Testis (tissue), 3 donors: ENCODE results near the gene SLC52A1. TPM values are rescaled to one million over a fixed set of nuclear protein-coding genes. Genes with fewer than 3 reads are reported as not detected.

Experiments
- DNase-seq: peaks from one replicate; pipeline ENCODE4 v3.0.0-alpha.2; 2019
- H3K27ac ChIP-seq, 2 donors: fragments of 200-600 bp; sonication (generic); one replicate each; pipeline ENCODE4 v1.5.1; 2019
- H3K27me3 ChIP-seq: fragments of 200-600 bp; sonication (generic); one replicate; pipeline ENCODE4 v1.5.1; 2019
- H3K36me3 ChIP-seq: fragments of 200-600 bp; sonication (generic); one replicate; pipeline ENCODE4 v1.5.1; 2017; ENCODE audit warnings: low read depth; ENCODE audit errors: missing control alignments
- H3K4me1 ChIP-seq: fragments of 200-600 bp; sonication (generic); one replicate; pipeline ENCODE4 v1.5.1; 2019
- H3K4me3 ChIP-seq, 2 donors: fragments of 200-600 bp; sonication (generic); one replicate each; pipeline ENCODE4 v1.5.1; 2017 to 2019
- H3K9me3 ChIP-seq: fragments of 200-600 bp; sonication (generic); one replicate; pipeline ENCODE4 v1.5.1; 2017
- CTCF ChIP-seq, 3 experiments: fragments of 450-650 bp in 2 of 3; fragments of 200-600 bp in 1 of 3; sonication (generic) in 1 of 3; IDR thresholded peaks; one replicate each; pipeline ENCODE4 v1.5.1; 2016 to 2019; ENCODE audit warnings: antibody characterized with exemption in 3 of 3, mild to moderate bottlenecking in 2 of 3, moderate library complexity in 1 of 3
- POLR2A ChIP-seq: fragments of 450-650 bp; IDR thresholded peaks from one replicate; pipeline ENCODE4 v1.6.1; 2017; ENCODE audit warnings: antibody characterized with exemption, mild to moderate bottlenecking, moderate library complexity
- WGBS, 2 donors: methylation state at CpG; one replicate each; pipeline ENCODE4 v1.1.5; 2018; 5-methylcytosine and 5-hydroxymethylcytosine counted together
- intact Hi-C: fragments of 100-400 bp; cut with DNase I; formaldehyde crosslinking; loops from one replicate; pipeline ENCODE4 v1.15.1; 2023; ENCODE audit warnings: low total_unique reads
- polyA plus RNA-seq: library from polyadenylated mRNA; stranded (reverse); fragments of 350-450 nt; fragmentation: Illumina TruSeq; extraction: RNeasy Lipid Tissue Mini Kit (QIAGEN cat#74804); gene quantifications from one replicate; pipeline ENCODE4 v1.2.3, GENCODE V29; 2014; ENCODE audit warnings: low read depth, low replicate concordance; ENCODE audit not compliant: insufficient read depth
- total RNA-seq, 2 donors: library from RNA; depleted of rRNA; stranded (reverse); fragments of >200 nt; gene quantifications; one replicate each; pipeline ENCODE4 v1.2.3, GENCODE V29; 2016

The SLC52A1 gene
- total and polyA plus RNA-seq, 3 donors from 2014 or later, result 0.50 to 1.7 (median 0.99) TPM

DNA sequence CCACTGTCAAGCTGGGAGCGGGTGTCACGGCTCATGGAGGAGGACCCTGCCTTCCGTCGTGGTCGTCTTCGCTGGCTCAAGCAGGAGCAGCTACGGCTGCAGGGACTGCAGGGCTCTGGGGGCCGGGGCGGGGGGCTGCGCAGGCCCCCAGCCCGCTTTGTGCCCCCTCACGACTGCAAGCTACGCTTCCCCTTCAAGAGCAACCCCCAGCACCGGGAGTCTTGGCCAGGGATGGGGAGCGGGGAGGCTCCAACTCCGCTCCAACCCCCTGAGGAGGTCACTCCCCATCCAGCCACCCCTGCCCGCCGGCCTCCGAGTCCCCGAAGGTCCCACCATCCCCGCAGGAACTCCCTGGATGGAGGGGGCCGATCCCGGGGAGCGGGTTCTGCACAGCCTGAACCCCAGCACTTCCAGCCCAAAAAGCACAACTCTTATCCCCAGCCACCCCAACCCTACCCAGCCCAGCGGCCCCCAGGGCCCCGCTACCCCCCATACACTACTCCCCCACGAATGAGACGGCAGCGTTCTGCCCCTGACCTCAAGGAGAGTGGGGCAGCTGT is 11.6 kb downstream of the SLC52A1 start:
- 89 to 92% methylated on average over 25 to 29 of the region's 29 CpGs for WGBS, 2 donors
- DNase-seq, result no peak
- no peaks in the 10 kb centered on the region for H3K36me3 ChIP-seq
- H3K4me1 ChIP-seq, result no peaks in the 10 kb centered on the region
- no peak overlapping the region for H3K27ac ChIP-seq
- H3K4me3 ChIP-seq, result no peak overlapping the region
- H3K27me3 ChIP-seq, result no peaks in the 10 kb centered on the region
- H3K9me3 ChIP-seq, result no peaks in the 10 kb centered on the region
- TF ChIP-seq CTCF (IDR thresholded peaks at IDR 0.05) (no peak), POLR2A (no peak)
- intact Hi-C loops, result no loop called here

- Histone ChIP-seq H3K4me1 (no peaks in the 10 kb centered on the region), H3K4me3 (no peak overlapping the region), H3K27ac (no peak overlapping the region), H3K9me3 (no peaks in the 10 kb centered on the region), H3K27me3 (no peaks in the 10 kb centered on the region), H3K36me3 (no peaks in the 10 kb centered on the region)
- WGBS, 2 donors, result 96% methylated on average over 30 of the region's 30 CpGs; no CpG with 5 or more reads in 1 of the 2 donors
- DNase-seq, result no peak
- intact Hi-C loops, result no loop called here
- no peak for TF ChIP-seq POLR2A
- TF ChIP-seq CTCF (IDR thresholded peaks at IDR 0.05), result no peak
These were observed 13.0 kb downstream of the SLC52A1 start for GRCh38 chr17:5022171-5022711.

DNA sequence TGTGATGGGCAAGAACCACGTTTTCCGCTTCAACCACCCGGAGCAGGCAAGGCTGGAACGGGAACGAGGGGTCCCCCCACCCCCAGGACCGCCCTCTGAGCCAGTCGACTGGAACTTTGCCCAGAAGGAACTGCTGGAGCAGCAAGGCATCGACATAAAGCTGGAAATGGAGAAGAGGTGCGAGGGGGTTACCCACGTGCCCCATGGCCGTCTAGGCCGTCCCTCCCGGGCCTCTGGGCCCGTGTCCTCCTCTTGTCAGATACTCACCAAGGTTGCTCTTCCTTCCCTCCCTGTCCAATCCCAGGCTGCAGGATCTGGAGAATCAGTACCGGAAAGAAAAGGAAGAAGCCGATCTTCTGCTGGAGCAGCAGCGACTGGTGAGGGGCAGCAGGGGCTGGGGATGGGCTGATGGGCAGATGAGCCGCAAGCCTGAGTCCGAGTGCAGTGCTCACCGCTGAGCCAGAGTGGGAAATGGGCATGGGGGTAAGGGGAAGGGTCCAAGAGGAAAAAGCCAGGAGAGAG is 14.7 kb downstream of the SLC52A1 start:
- H3K4me3 ChIP-seq, result no peak overlapping the region
- DNase-seq, result no peak
- H3K27ac ChIP-seq, result no peak overlapping the region
- TF ChIP-seq POLR2A, result no peak
- TF ChIP-seq CTCF (IDR thresholded peaks at IDR 0.05), result no peak
- H3K36me3 ChIP-seq, result no peaks in the 10 kb centered on the region
- intact Hi-C loops, result no loop called here
- 85 to 90% methylated on average over 12 to 20 of the region's 20 CpGs for WGBS, 2 donors
- H3K27me3 ChIP-seq, result no peaks in the 10 kb centered on the region
- H3K4me1 ChIP-seq, result no peaks in the 10 kb centered on the region
- H3K9me3 ChIP-seq, result no peaks in the 10 kb centered on the region

DNA sequence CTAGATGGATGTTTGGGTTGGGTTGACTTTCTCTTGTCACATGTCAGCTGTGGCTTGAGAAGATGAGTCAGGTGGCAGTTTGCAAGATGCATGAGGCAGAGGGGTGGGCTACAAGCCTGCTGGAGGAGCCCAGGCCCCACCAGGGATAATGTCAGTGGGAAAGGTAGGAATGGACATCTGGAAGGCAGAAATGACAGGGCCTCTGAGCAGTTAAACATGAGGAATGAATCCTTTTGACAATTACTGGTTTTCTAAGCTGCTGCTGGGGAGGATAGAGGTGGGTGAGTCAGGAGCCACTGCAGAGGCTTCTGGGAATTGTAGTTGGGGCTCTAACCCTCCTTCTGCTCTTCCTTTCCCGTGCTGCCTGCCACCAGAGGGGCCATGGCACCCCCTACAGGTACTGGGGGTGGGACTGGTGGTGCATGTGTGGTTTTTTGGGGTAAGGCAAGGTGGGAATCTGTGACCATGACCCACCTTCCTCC is 15.7 kb downstream of the SLC52A1 start:
- no peak overlapping the region for H3K27ac ChIP-seq
- H3K27me3 ChIP-seq, result no peaks in the 10 kb centered on the region
- H3K4me1 ChIP-seq, result no peaks in the 10 kb centered on the region
- H3K9me3 ChIP-seq, result no peaks in the 10 kb centered on the region
- H3K4me3 ChIP-seq, result no peak overlapping the region
- intact Hi-C loops, result no loop called here
- H3K36me3 ChIP-seq, result no peaks in the 10 kb centered on the region
- 20 to 76% methylated on average over 1 of the region's 1 CpG for WGBS, 2 donors
- no peak for TF ChIP-seq CTCF (IDR thresholded peaks at IDR 0.05)
- no peak for TF ChIP-seq POLR2A
- DNase-seq, result no peak

GRCh38 chr17:5014357-5014756 is 20.9 kb downstream of the SLC52A1 start:
- Histone ChIP-seq H3K27ac (no peak overlapping the region), H3K36me3 (no peaks in the 10 kb centered on the region), H3K4me3 (no peak overlapping the region), H3K9me3 (no peaks in the 10 kb centered on the region), H3K27me3 (no peaks in the 10 kb centered on the region), H3K4me1 (no peaks in the 10 kb centered on the region)
- DNase-seq, result no peak
- no peak for TF ChIP-seq CTCF (IDR thresholded peaks at IDR 0.05)
- TF ChIP-seq POLR2A, result no peak
- WGBS, 2 donors, result 60 to 85% methylated on average over 2 to 4 of the region's 4 CpGs
- intact Hi-C loops, result no loop called here
